Stimulated activated CD4-positive, alpha-beta T cell treated with anti-CD3 and anti-CD28 coated beads, Interleukin-4, amount 100 ng/mL, for 1 hour (primary cell): ENCODE data around the gene DMAP1.

Experiments used
- DNase-seq: peaks from one replicate; pipeline ENCODE4 v3.0.0-alpha.2; 2020

DMAP1 gene

DNA sequence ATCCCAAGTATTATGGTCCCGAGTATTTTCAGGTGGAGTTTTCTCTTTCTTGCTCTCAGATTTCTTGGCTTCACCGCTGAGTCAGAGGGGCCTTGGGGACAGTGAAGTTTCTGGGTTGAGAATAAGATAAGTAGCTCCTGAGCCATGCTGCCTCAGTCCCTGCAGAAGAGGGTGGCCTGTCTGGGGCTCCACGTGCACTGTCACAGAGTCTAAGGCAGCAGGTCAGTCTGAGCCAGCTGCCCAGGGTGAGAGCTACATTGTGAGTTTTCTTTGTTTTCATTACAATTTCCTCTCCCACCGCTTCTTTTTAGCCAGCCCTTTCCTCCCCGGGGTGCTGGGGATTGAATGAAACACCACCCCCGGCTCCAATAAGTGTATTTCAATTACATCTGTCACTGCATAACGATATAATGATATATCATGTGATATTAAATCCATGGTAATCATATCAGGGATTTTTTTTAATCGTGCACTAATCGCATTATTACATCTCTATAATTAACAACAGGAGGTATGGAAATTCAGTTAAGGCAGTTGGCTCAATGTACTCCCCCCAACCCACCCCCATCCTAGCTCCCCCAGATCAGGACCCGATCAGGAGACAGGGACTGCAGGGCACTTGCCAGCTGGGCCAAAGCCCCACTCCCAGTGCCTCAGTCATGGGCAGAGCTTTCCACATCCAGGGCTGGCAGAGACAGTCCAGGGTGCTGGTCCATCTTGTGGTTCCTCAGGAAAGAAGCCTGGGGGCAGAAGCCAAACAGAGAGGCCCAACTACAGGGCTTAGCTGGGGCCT lies 43.7 kb downstream of the DMAP1 start:
- no peak for DNase-seq

DNA sequence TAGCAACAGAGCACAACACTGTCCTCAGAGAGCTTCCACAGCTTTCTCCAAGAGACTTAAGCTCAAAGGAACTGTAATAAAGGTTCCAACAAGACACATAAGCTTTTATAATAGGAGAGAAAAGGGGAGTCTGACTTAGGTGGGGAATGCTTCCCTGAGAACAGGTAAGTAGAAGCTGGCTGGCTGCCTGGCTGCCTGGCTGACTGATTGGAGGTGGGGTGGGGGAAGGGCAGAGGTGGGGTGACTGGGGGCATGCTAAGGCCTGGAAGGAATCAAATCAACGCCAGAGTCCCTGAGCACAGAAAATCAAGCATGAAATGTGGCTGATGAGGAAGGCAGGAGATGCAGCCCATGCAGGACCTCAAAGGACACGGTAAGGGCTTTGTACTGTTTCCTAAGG lies 45.8 kb downstream of the DMAP1 start:
- no peak for DNase-seq

GRCh38 chr1:44260792-44261170 lies 47.5 kb downstream of the DMAP1 start:
- no peak for DNase-seq

DNA sequence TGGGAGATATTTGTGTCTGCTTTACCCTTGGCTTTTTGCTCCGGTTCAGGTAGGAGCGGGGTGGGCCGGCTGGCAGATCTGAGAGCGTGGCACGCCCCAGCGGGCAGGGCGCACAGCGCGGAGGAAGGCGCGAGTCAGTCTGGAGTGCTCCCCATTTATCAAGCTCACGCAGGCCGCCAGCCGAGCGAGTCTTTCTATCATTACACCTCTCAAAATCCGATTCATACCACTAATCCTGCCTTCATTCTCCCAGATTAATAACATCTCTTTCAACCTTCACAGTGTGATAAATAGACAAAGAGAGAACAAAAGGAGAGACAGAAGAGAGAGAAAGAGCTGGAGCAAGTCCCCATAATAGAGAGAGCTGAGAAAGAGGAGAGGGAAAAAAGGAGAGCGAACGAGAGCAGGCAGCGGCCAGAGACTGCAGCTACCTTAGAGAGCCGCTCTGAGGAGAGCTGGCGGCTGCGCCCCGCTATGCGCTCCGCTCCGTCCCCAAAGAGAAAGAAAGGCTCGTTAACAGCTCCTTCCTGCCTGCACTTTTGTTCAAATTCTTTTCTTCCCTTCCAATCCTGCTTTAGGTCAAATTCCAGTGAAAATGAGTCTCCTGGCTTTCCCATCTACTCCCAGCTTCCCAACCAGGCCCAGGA lies 48.0 kb downstream of the DMAP1 start:
- DNase-seq, result no peak

GRCh38 chr1:44261962-44262361 lies 48.7 kb downstream of the DMAP1 start:
- no peak for DNase-seq

- no peak for DNase-seq
Measured at GRCh38 chr1:44262414-44262813, 49.1 kb downstream of the DMAP1 start.

DNA sequence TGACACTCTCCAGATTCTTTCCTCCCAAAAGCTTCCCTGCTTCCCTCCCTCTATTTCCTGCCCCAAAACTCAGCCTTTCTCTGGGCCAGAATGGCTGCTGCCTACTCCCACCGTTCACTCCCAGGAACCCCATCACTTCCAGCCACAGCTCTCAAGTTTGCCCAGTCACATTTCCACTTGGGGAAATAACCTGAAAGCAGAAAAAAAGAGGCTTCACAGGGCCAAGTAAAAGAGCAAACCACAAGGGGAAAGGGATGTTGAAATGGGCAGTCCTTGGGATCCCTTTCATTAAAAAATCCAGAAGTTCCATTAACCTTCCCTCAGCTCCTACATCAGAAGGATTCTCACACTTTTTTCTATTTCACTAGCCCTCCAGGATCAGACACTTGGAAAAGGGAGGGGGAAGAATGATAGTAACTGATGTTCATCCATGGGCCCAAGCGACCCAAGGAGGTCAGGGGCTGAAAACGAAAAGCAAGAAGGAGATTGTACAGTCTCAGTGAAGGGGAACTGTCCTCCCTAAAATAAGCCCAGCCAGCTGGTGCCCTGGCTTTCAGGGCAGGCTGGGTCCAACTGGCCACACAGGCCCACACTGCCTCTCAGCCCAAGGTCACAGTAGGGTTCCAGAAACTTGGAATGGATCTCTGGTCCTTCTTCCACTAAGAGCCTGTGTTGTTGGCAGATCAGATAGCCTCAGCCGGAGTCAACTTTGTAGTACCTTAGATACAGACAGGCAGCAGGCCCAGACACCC lies 49.7 kb downstream of the DMAP1 start:
- no peak for DNase-seq

GRCh38 chr1:44263568-44264450 lies 50.5 kb downstream of the DMAP1 start:
- DNase-seq, result no peak

DNA sequence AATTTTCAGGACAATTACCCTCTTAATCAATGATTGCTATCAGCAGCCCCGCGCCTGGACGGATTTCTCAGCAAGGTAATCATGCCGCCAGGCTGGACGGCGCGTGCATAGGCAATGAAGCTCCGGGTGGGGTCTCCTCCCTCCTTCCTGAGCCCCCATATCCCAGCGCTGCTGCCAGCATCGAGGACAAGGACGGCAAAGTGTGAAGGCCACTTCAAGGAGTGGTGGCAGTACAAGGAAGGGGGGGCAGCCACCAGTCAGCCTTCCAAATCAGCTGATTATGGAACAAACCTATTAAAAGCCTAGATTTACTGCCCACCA lies 51.1 kb downstream of the DMAP1 start:
- DNase-seq, result no peak

DNA sequence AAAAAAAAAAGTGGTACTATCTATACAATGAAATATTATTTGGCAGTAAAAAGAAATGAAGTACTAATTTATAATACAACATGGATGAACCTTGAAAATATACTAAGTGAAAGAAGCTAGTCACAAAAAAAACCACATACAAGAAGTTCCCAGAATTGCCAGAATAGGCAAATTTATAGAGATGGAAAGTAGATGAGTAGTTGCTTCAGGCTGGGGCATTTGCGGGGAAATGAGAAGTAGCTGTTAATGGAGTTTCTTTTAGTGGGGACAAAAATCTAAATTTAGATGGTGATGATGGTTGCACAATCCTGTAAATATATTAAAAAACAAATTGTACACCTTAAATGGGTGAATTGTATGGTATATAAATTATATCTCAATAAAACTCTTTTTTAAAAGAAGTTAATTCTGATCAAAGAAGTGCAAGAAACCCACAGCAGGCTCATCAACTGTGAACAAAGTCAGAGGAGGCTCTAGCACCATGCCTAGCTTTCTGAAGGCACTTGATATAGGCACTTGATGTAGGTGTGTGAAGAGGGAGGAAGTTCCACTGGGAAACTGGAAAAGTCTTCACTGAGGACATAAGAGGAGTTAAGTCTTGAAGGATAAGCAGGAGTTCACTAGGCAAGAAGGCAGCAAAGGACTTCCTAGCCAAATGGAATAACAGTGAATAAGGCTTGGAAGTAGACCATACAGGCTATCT lies 52.5 kb downstream of the DMAP1 start:
- no peak for DNase-seq

- no peak for DNase-seq
Measured at GRCh38 chr1:44266400-44267344, 53.4 kb downstream of the DMAP1 start.

- DNase-seq, result no peak
Measured at GRCh38 chr1:44267438-44267837, 54.2 kb downstream of the DMAP1 start.

DNA sequence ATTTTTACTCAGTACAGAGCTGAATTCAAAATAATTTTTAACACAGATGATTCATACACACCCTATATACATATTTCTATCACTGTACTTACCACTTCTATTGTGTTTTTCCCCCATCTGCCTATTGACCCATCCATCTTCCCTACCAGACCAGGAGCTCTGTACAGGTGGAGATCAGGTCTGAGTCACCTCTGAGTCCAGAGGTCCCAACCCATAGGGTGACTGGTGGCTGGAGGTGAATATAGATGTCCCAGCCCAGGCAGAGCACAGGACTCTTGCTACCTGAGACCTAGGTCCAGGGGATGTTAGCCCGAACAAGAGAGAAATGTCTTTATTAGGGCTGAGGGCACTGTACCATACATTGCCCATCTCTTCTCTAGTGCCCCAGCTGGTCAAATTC lies 54.8 kb downstream of the DMAP1 start:
- DNase-seq, result no peak
